Kidney tubule cell (primary cell): ENCODE results near the gene RPS6KA2.
A peak's percentile ranks its signal among the peaks of the same experiment; 100 is the strongest.

Experiments
- DNase-seq: peaks from one replicate; pipeline ENCODE4 v3.0.0-alpha.2; 2018; ENCODE audit warnings: low spot score

Gene RPS6KA2

GRCh38 chr6:166615059-166615770, 11.8 kb downstream of the RPS6KA2 start:
- DNase-seq: peak; percentile 30

- DNase-seq: no peak
Measured at GRCh38 chr6:166614589-166614988, 12.5 kb downstream of the RPS6KA2 start.

DNA sequence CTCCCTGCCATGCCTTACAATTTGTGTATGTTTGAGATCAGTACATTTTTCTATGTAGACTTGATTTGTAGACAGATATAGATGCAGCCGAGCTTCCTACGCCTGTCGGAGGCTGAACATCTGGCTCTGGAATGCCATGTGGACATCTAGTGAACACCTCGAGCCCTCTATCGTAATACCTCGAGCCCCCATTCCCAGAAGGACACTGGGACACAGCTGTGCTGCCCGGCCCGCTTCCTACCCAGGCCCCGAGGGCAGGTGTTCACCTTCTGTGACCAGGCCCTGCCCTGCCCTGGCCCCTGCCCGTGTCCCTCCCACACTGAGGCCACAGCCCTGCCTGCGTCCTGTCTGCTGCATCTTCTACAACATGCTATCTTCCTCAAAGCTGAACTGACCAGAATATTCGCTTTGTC, 12.9 kb downstream of the RPS6KA2 start:
- no peak for DNase-seq

DNA sequence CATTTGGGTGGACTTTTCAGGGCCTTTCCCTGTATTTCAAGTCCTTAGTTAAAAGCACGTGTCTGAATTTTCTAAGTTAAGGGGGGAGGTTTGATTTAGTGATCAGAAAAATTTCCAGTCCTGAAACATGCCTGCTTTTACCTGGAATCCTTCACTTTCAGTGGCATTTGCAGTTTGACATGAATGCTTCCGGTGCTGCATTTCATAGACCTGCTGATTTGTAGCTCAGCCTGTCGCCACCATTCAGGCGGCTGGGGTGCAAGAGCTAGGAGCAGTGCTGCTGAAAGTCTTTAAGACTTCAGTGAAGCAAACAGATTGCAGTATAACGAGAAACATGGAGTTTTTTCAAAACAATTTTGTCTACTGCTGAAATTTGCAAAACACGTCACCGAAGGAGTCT, 14.0 kb downstream of the RPS6KA2 start:
- no peak for DNase-seq

DNA sequence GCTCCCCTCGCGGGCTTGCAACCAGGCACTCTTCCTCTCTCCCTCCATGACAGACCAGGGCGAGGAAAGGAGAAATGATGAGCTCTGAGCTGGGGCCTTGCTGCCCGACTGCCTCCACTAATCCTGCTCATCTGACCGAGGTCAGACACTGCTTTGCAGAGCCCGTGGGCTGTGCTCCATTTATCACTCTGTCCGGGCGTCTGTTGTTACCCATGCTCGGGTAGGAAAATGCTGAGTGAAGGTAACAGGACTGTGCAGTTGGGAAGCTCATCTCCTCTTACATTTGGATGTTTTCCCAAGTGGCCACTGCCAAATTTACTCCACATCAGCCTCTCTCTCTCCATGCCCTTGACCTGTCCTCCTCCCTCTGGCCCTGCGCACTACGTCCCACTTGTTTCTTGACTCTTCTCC, 14.6 kb downstream of the RPS6KA2 start:
- DNase-seq: no peak

- DNase-seq: no peak
Measured at GRCh38 chr6:166611631-166612030, 15.4 kb downstream of the RPS6KA2 start.

DNA sequence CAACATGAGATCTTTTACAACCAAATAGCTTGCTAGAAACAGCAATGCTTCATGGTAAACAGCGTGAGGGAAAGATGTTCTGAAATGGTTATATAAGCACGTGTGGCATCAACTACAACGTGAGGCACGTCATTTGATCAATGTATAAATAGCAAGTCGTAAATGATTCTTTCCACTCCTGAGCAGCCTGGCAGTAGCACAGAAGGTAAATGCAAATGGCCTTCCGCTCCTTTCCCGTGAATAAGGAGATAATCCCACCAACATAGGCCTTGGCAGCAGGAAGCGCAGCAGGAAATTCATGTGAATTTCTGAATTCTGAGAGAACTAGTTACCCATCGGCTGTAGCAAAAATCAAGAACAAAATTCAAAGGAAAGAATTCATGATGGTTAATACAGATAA, 17.0 kb downstream of the RPS6KA2 start:
- DNase-seq: no peak

GRCh38 chr6:166608774-166609173, 18.3 kb downstream of the RPS6KA2 start:
- DNase-seq: no peak

- DNase-seq: no peak
Measured at GRCh38 chr6:166605752-166606151, 21.3 kb downstream of the RPS6KA2 start.

DNA sequence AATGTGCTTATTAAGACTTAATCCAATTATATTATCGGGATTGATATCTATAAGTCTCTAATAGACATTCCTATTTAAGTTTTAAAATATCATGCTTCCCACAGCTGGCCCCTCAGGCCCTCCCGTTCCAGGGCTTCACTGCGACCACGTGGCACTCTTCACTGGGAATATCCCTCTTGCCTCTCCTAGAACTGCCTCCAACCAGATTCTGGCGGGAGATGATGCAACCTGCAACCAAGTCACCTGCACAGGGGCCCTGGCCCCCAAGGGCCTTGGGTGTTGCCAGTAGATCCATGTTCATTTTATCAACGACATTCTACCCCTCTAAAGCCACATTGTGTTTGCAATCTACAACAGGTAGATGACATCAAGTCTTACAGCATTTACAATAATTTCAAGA, 22.1 kb downstream of the RPS6KA2 start:
- no peak for DNase-seq

- DNase-seq: no peak
Measured at GRCh38 chr6:166604328-166604727, 22.7 kb downstream of the RPS6KA2 start.

- DNase-seq: no peak
Measured at GRCh38 chr6:166603043-166603690, 23.9 kb downstream of the RPS6KA2 start.

GRCh38 chr6:166601956-166602355, 25.1 kb downstream of the RPS6KA2 start:
- DNase-seq: no peak

- DNase-seq: no peak
Measured at GRCh38 chr6:166600931-166601330, 26.1 kb downstream of the RPS6KA2 start.

- DNase-seq: no peak
Measured at GRCh38 chr6:166599205-166599604, 27.8 kb downstream of the RPS6KA2 start.

- peak; percentile 50 for DNase-seq
Measured at GRCh38 chr6:166598441-166599138, 28.5 kb downstream of the RPS6KA2 start.

DNA sequence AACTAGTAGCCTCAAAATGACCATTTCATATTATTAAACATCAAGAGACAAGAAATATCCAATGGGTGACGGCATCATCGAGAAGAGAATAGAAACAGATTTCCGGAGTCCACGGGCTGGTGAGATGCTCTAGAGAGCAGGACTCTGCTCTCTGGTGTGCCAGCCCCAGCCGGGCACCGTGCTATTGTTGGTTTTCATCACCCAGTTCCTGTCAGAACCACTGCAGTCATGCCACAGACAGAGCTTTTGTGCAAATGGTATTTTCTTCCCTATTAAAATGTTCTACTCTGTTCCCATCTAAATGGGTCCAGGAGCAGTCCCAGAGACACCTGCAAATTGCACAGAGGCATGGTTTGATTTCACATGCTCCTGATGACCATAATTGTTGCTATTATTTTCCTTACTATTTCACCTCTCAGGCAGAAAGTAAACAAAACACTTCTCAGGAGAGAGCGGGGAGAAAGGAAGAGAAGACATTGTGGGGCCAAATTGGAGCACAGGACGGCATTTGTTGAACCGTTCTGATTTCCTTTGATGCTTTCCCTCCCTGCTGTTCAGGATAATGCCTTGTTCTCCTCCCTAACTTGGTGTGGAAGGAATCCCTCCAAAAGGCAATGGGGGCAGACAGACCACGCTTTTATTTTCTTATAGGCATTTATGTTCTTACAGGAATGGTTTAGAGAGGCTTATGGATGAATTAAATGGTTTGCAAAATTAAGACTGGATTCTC, 29.2 kb downstream of the RPS6KA2 start:
- no peak for DNase-seq

- no peak for DNase-seq
Measured at GRCh38 chr6:166596776-166597507, 30.1 kb downstream of the RPS6KA2 start.

DNA sequence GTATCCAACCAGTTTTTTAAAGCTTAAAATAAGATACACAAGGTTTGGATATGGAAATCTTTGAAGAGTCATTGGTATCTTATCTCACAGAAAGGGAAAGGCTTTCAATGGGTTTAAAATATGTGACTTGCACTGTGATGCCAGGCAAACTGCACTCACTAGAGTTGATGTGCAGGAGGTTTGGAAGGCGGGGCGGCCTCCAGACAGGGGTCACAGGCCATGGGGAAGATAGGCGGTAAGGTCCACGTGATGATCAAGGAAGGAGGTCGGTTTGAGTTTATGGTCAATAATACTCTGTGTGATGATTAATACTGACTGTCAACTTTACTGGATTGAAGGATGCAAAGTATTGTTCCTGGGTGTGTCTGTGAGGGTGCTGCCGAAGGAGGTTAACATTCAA, 31.1 kb downstream of the RPS6KA2 start:
- DNase-seq: peak; percentile 11

- DNase-seq: peak; percentile 91
Measured at GRCh38 chr6:166595061-166595780, 31.8 kb downstream of the RPS6KA2 start.

DNA sequence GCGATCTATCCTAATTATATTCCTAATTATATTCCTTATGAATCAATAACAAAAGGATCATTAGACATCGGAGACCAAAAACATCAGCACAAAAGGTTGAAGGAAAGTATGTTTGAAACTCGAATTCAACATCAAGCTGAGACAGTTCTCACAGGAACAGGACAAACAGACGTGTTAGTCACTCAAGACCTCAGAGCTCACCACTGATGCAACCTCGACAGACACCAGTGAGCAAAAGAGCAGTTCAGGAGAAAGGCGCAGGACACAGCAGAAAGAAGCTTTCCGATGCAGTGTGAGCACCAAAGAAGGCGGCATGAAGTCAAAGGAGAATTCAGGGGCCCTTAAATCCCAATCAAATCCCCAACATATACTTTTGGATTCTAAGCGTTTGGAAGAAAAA, 34.2 kb downstream of the RPS6KA2 start:
- peak; percentile 39 for DNase-seq
